ENCODE results near the gene FGF6. TPM values are rescaled to one million over a fixed set of nuclear protein-coding genes. Genes with fewer than 3 reads are reported as not detected.
"Not testable (repeated sequence)": the region's sequence is repeated elsewhere in the genome, so short reads cannot be mapped to it uniquely, and the experiment has no call there.

FGF6 gene
- total and polyA plus RNA-seq, 2 experiments from 2014 or later, result not detected

DNA sequence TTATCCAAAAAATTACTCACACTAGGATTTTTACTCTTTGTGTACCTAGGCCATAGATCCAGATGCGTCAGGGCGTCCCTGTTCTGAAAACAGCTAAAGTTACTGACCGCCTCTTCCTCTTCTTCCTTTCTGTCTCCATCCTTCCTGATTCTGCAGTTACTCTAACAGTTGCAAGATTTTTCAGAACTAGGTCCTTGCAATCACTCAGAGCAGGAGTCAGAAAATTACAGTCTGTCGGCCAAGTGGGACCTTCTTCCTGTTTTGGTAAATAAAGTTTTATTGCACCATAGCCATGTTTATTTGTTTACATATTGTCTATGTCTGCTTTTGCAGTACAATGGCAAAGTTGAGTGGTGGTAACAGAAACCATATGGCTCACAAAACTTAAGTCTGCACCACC lies 25.6 kb upstream of the FGF6 start:
- Histone ChIP-seq H3K27ac (no peak overlapping the region), H3K36me3 (no peaks in the 10 kb centered on the region), H3K27me3 (no peaks in the 10 kb centered on the region), H3K4me1 (ENCODE audit: low read depth) (no peaks in the 10 kb centered on the region), H3K9me3 (ENCODE audit: low read depth) (no peaks in the 10 kb centered on the region), H3K4me3 (no peak overlapping the region)
- no peak for DNase-seq (ENCODE audit: low read depth in 1 of 2, low spot score in 1 of 2)
- TF ChIP-seq, protein P1, sequence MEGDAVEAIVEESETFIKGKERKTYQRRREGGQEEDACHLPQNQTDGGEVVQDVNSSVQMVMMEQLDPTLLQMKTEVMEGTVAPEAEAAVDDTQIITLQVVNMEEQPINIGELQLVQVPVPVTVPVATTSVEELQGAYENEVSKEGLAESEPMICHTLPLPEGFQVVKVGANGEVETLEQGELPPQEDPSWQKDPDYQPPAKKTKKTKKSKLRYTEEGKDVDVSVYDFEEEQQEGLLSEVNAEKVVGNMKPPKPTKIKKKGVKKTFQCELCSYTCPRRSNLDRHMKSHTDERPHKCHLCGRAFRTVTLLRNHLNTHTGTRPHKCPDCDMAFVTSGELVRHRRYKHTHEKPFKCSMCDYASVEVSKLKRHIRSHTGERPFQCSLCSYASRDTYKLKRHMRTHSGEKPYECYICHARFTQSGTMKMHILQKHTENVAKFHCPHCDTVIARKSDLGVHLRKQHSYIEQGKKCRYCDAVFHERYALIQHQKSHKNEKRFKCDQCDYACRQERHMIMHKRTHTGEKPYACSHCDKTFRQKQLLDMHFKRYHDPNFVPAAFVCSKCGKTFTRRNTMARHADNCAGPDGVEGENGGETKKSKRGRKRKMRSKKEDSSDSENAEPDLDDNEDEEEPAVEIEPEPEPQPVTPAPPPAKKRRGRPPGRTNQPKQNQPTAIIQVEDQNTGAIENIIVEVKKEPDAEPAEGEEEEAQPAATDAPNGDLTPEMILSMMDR (IDR thresholded peaks at IDR 0.05; ENCODE audit: low read depth, low read length), result no peak

DNA sequence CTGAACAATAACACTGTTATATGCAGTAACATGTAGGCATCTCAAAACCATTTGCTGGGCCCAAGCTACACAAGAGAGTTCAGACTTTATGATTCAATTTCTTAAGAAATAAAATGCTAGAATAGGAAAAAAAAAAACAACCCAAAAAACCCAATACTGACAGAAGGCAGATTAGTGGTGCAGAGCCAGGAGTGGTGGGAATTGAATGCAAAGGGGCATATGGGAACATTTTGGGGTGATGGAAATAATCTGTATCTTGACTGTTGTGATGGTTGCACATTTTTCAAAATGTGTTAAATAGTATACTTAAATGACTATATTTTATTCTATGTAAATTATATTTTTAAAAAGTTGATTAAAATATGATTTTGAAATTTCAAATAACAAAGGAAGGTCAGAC lies 23.4 kb upstream of the FGF6 start:
- no peaks in the 10 kb centered on the region for H3K4me1 ChIP-seq (ENCODE audit: low read depth)
- no peak for DNase-seq (ENCODE audit: low read depth in 1 of 2, low spot score in 1 of 2)
- no peaks in the 10 kb centered on the region for H3K36me3 ChIP-seq
- no peaks in the 10 kb centered on the region for H3K9me3 ChIP-seq (ENCODE audit: low read depth)
- H3K27ac ChIP-seq, result no peak overlapping the region
- no peaks in the 10 kb centered on the region for H3K27me3 ChIP-seq
- TF ChIP-seq, protein P1 (IDR thresholded peaks at IDR 0.05; ENCODE audit: low read depth, low read length), result no peak
- H3K4me3 ChIP-seq, result no peak overlapping the region

DNA sequence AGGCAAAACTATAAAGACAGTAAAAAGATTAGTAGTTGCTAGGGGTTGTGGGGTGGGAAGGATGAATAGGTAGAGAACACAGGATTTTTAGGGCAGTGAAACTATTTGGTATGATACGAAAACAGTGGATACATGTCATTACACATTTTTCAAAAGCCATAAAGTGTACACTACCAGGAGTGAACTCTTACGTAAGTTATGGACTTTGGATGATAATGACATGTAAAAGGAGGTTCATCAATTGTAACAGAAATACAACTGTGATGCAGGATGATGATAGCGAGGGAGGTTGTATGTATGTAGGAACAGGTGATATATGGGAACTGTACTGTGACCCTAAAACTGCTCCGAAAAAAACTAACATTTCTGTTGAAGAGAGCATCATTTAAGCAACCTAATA lies 15.1 kb upstream of the FGF6 start:
- TF ChIP-seq, protein P1 (IDR thresholded peaks at IDR 0.05; ENCODE audit: low read depth, low read length), result no peak
- no peaks in the 10 kb centered on the region for H3K36me3 ChIP-seq
- no peak overlapping the region for H3K27ac ChIP-seq
- no peaks in the 10 kb centered on the region for H3K4me1 ChIP-seq (ENCODE audit: low read depth)
- no peak overlapping the region for H3K4me3 ChIP-seq
- no peaks in the 10 kb centered on the region for H3K9me3 ChIP-seq (ENCODE audit: low read depth)
- DNase-seq (ENCODE audit: low read depth in 1 of 2, low spot score in 1 of 2), result no peak
- no peaks in the 10 kb centered on the region for H3K27me3 ChIP-seq

DNA sequence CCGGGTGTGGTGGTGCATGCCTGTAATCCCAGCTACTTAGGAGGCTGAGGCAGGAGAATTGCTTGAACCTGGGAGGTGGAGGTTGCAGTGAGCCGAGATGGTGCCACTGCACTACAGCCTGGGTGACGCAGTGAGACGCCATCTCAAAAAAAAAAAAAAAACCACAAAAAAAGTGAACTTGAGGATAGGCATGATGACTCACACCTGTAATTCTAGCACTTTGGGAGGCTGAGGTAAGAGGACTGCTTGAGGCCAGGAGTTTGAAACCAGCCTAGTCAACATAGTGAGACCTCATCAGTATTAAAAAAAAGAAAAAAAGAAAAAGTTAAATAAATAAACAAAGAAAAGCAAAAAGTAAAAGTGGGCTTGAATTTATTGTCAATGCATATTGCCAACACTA lies 10.2 kb upstream of the FGF6 start:
- not testable (repeated sequence) for H3K4me3 ChIP-seq; H3K27me3 ChIP-seq; H3K4me1 ChIP-seq (ENCODE audit: low read depth); DNase-seq (ENCODE audit: low read depth in 1 of 2, low spot score in 1 of 2); H3K36me3 ChIP-seq; H3K27ac ChIP-seq; H3K9me3 ChIP-seq (ENCODE audit: low read depth)

DNA sequence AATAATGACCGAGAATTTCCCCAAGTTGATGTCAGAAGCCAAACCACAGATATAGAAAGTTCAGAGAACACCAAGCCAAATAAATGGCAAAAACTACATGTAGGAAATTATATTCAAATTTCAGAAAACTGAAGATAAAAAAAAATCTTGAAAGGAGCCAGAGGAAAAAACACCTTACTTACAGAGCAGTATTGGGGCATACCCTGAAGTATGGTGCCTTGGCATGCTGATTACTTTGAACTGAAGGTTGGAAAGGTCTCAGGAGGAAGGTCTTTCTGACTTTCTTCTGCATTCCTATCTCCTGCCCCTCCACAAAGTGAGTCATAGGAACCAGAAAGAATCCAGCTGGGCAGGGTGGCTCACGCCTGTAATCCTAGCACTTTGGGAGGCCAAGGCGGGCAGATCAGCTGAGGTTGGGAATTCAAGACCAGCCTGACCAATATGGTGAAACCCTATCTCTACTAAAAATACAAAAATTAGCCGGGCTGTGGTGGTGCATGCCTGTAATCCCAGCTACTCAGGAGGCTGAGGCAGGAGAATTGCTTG lies 8.8 kb upstream of the FGF6 start:
- no peaks in the 10 kb centered on the region for H3K27me3 ChIP-seq
- no peak overlapping the region for H3K27ac ChIP-seq
- H3K9me3 ChIP-seq (ENCODE audit: low read depth), result no peaks in the 10 kb centered on the region
- H3K4me1 ChIP-seq (ENCODE audit: low read depth), result peaks cover 12% of the 10 kb centered on the region
- no peaks in the 10 kb centered on the region for H3K36me3 ChIP-seq
- no peak overlapping the region for H3K4me3 ChIP-seq
- TF ChIP-seq, protein P1 (IDR thresholded peaks at IDR 0.05; ENCODE audit: low read depth, low read length), result no peak
- DNase-seq (ENCODE audit: low read depth in 1 of 2, low spot score in 1 of 2), result no peak

DNA sequence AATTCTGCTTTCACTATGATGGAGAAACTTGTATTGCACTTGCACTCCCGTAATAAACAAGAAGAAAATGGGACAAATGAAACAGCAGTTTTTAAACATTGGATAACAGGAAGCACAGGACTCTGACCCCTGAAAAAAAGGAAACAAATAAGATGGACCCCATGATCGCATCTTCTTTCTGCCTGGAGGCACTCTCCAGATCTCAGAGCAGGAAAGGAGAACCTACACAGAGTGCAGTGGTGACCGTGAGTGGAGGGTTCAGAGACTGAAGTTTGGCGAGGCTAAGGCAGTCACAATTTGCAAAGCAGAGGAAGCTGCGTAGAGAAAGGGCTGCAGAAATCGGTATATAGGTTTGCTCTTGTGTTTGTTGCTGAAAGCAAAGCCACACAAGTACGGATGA lies 6.1 kb upstream of the FGF6 start:
- Histone ChIP-seq H3K27me3 (no peaks in the 10 kb centered on the region), H3K9me3 (ENCODE audit: low read depth) (no peaks in the 10 kb centered on the region), H3K4me3 (no peak overlapping the region), H3K27ac (no peak overlapping the region), H3K36me3 (no peaks in the 10 kb centered on the region), H3K4me1 (ENCODE audit: low read depth) (peaks cover 12% of the 10 kb centered on the region)
- no peak for DNase-seq (ENCODE audit: low read depth in 1 of 2, low spot score in 1 of 2)
- TF ChIP-seq, protein P1 (IDR thresholded peaks at IDR 0.05; ENCODE audit: low read depth, low read length), result no peak

Data from cardiac muscle cell (in vitro differentiated cells and primary cell).